Effector CD8-positive, alpha-beta T cell (primary cell): Measurements from ENCODE around the gene EIF3C.
"Not testable (repeated sequence)": the region's sequence is repeated elsewhere in the genome, so short reads cannot be mapped to it uniquely, and the experiment has no call there.

ENCODE experiments used
- DNase-seq: peaks from one replicate; lab custom pipeline; 2025; lab: John Stamatoyannopoulos, UW

The EIF3C gene

GRCh38 chr16:28750469-28751067 lies 39.3 kb downstream of the EIF3C start:
- DNase-seq = not testable (repeated sequence)

GRCh38 chr16:28751487-28751886 lies 40.2 kb downstream of the EIF3C start, which contains the start of gene NPIPB9:
Gene NPIPB9, plus strand, starts transcription at chr16:28751787.
- not testable (repeated sequence) for DNase-seq

DNA sequence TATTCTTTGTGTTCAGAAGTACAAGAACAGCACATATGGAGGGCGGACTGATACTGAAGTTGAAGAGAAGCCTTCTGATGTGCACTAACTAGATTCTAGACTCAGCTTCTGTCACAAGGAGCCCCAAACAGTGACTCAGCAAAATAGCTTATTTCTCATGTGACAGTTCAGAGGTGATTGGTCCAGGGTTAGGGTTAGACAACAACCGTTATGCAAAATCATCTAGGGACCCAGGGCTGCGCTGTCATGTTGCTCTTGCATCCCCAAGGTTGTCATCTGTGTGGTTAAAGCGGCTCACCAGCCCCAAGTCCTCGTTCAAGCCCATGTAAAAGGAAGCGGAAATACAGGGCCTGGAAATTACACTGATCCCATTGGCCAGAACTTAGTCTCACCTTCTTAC lies 70.4 kb downstream of the EIF3C start:
- DNase-seq = not testable (repeated sequence)

- not testable (repeated sequence) for DNase-seq
Observed at GRCh38 chr16:28782357-28782756, 71.1 kb downstream of the EIF3C start.
